Measurements from ENCODE around the gene MBD5.

Gene MBD5

DNA sequence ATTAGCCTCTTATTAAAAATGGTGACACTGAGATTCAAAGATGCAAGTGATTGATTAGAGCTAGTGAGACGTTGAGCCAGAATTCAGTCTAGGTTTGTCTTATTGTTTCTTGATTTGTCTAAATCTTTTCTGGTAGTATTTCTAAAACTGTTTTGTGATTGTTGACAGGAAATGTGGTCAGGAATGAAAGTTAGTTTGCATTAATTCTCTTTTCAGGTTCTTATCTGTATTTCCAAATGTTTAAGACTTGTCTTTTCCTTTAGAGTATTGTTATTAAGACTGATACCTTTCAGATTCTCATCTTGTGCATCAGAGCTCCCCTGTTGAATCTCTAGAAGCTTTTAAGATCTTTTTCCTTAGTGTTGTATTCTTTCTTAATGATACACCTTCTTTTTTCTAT, 89.3 kb downstream of the MBD5 start:
- no peak for DNase-seq (ENCODE audit: low read depth in 2 of 2, low spot score in 1 of 2)

DNA sequence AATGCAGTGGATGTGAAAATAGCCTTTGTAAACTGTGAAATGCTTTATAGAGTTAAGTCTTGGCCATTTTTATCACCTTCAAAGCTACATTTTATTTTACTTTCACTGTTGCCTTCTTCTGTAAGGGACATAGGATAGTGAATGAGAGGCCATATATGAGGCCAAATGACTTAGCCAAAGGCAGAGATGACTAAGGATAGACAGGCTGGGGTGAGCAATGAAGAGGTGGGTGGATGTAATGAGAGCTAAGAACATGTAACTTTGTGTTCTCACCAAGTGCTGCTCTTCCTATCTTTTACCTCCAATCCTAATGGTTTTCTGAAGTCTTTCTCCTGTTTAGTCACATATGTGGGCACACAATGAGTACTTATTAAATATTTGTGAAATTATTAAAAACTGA, 101.9 kb downstream of the MBD5 start:
- no peak for DNase-seq (ENCODE audit: low read depth in 2 of 2, low spot score in 1 of 2)

DNA sequence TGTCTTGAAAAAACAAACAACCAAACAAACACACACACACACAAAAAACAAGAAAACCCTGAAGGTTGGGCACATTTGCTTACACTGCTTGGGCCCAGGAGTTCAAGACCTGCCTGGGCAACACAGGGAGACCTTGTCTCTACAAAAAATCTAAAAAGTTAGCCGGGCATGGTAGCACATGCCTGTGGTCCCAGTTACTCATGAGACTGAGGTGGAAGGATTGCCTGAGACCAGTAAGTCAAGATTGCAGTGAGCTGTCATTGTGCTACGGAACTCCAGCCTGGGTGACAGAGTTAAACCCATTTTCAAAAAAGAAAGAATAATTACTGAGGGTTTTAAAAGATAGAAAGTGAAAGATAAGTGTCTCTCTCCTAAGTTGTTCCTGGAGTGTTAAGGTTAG, 103.4 kb downstream of the MBD5 start:
- no peak for DNase-seq (ENCODE audit: low read depth in 2 of 2, low spot score in 1 of 2)

DNA sequence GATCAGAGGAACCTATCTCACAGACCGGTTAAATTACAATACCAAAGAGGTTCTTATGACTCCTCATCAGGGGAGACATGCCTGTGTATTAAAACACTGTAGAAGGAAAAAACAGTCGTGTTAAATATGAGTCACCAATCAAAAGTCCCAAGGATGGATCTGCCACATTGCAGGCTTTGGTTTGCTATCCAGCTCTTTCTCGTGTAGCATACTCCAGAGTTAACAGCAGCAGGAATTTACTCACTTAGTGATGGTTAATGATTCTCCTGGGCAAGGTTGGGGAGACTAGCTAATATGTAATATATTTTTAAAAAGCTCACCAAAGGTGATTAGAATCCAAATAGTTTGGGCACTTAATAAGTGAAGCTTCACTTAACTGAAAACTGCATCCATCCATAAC, 109.7 kb downstream of the MBD5 start:
- DNase-seq (ENCODE audit: low read depth in 2 of 2, low spot score in 1 of 2), result no peak

DNA sequence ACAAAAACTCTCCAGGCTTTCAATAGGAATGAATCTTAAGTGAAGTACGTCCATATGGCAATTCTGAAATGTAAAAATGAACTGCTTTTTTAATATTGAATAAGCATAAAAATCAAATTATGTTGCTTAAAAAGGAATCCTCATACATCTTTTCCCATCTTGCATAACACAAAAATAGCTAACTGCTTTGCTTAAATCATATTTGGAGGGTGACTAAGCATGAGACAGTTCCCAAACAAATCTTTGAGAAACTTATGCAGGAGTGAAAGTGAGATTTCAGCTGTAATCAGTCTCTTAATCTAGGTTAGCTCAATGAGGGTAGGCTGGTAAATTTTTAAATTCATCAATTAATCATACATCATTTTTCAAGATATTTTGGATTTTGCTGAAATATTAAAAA, 111.5 kb downstream of the MBD5 start:
- no peak for DNase-seq (ENCODE audit: low read depth in 2 of 2, low spot score in 1 of 2)

DNA sequence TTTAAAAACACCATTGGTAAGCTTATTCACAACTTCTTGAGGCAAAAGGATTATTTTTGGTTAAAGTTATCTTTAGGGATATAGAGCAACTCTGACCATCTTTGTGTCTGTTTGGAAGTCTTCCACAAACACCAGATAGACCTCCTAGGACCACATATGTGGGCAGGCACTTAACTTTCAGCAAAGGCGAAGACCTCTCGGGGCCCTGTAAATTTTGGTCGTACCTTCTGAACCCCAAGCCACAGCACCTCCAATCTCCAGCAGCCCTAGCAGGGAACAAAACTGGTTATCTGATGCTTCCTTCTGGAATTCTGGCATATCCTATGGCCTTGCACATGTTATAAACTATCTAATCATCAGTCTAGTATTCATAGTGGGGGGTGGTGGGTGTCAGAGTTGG, 114.8 kb downstream of the MBD5 start:
- no peak for DNase-seq (ENCODE audit: low read depth in 2 of 2, low spot score in 1 of 2)

DNA sequence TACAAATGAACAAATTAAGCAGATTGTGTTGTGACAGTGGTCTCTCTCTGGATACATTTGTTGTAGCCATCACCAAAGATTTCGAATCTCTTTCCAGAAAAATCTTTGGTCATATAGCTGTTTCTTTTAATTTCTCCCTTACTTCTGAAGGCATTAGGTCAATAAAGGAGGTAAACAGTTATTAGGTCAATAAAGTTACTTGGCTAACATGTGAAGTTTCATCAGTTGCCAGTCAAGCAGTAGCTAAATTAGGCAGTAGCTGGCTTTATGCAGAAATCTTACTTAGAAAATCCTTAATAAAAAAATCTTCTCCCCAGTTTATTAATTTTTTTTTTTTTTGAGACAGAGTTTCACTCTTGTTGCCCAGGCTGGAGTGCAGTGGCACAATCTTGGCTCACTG, 115.5 kb downstream of the MBD5 start:
- no peak for DNase-seq (ENCODE audit: low read depth in 2 of 2, low spot score in 1 of 2)

DNA sequence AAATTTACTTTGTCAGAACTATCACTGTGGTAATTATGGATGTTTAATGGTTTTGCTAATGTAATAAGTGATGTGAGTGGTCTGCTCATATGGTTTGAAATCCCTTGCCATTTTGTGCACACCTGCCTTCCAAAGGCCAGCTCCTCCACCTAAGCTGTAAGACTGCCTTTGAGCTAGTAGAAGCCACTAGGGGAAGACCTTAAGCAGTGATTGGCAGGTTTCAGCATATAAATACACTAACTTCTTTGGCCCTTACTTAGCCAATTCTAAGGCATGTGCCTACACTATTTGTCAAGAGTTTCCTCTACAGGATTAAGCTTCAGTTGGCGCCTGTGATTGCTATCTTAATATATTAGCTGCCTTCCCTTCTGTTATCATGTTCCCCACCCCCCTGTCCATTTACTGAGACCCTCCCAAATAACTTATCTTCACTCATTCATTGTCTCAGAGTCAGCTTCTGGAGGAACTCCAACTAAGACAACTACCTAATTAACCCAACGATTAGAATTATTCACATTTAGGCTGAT, 141.1 kb downstream of the MBD5 start:
- no peak for DNase-seq (ENCODE audit: low read depth in 2 of 2, low spot score in 1 of 2)

DNA sequence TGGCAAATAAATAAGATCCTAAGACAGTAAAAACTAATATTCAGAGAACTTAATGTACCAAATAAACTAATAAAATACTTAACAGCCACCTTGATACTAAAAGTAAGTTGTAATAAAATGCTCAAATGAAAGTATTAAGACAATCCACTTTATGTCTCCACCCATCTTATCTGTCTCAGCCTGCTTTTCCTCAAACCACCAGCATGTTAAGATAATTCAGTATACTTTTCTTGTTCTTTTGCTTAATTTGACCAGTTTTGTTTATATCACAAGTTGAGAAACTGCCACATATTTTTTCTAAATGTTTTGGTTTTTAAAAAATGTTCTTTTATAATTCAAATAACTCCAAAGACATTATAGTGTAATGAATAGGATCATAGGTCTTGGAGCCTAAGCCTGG, 142.0 kb downstream of the MBD5 start:
- DNase-seq (ENCODE audit: low read depth in 2 of 2, low spot score in 1 of 2), result no peak

DNA sequence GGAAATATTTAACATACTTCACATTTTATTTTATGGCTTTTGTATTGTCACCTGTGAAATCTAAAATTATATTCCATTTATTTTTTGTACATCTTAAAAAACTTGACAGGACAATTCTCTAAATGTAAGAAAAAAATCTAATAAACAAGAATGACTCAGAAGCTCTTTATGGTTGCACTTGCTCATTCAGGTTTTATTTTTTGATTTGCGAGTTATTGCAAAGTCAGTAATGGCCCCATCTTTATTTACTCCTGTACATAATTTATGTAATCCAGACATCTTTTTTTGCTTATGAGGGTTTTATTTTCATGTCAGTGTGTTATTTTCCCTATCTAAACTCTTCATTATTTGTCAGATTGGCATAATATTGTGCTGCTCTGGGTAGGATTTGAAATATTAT, 145.1 kb downstream of the MBD5 start:
- DNase-seq (ENCODE audit: low read depth in 2 of 2, low spot score in 1 of 2), result no peak

DNA sequence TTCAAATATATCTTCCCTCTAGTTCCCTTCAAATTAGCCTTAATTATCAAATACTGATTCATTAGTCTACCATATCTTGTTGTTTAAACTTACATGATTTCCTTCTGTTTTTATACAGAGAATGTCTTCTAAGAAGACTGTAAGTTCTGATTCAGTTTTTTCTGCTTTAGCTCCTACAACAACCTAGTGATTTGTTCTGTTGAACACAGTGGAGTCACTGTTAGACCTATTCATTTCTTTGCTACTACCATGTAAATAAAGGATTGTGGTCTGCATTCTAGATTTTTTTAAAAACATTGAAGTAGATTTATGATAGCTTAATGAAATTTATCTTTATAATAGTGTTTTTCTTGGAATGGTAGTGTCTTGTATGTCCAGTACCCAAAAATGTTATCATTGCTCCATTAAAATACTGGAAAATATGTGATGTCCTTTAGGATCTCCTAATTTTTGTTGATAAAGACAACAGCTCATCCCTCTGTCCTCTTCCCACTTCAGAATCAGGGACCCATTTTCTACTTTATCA, 146.4 kb downstream of the MBD5 start:
- no peak for DNase-seq (ENCODE audit: low read depth in 2 of 2, low spot score in 1 of 2)

DNA sequence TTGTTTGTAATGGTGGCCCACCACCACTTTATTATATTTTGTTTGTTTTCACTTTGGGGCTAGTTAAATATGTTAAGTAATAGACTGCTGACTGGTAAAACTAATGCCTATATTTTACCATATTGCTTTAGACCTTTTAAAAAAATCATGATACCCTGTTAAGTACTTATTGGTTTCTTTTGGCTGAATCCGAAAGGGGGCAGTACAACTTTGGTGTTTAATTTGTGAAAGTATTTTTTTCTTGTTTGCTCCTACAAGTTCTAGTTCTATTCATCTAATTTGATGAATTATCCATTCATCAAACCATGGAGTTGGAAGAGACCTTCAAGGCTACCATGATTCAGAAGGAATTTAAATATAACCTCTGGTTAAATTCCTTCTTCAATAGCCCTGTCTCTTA, 147.0 kb downstream of the MBD5 start:
- no peak for DNase-seq (ENCODE audit: low read depth in 2 of 2, low spot score in 1 of 2)

DNA sequence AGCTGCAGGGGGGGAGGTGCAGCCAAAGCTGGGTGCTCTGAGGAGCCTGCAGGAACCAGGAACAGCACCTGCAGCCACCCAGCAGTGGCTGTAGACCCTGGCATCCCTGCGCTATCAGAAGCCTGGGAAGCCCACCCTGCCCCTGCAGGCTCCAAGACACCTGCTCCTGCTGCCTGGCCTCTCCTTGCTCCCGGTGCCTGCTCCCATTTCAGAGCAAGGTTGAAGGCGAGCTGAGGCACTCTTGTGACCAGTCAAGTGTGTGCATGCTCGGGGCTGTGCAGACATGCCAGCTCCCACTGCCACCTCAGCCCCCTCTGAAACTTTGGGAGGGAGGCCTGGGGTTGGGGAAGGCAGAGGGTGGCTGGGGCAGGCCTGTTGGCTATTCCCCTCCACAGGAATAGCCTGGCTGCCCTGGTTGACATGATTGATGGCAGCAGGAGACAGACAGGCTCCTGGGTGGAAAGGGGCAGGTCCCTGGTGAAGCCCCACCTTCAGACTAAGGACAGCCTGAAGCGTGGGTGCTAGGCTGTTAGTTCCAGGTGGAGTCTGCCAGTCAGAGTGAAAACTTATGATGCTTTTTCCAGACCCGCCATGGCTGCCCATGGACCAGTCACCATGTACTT, 151.4 kb downstream of the MBD5 start:
- no peak for DNase-seq (ENCODE audit: low read depth in 2 of 2, low spot score in 1 of 2)

DNA sequence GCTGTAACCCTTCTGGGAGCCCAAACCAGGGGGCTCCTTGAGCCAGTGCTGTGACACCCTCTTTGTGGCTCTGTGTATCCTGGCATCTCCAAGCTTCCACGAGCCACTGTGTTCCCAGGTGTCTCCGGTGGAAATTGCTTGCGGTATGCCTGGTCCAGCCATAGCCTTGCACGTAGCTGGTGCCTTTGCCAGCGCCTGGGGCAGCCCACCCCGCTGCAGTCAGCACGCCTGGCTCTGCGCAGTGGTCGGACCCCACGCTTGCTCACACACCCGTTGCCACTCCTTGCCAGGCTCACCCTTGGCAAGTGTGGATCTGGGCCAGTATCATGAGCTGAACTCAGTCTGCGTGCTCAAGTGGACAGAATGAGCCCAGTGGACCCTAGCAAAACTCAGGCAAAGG, 152.3 kb downstream of the MBD5 start:
- DNase-seq (ENCODE audit: low read depth in 2 of 2, low spot score in 1 of 2), result no peak

DNA sequence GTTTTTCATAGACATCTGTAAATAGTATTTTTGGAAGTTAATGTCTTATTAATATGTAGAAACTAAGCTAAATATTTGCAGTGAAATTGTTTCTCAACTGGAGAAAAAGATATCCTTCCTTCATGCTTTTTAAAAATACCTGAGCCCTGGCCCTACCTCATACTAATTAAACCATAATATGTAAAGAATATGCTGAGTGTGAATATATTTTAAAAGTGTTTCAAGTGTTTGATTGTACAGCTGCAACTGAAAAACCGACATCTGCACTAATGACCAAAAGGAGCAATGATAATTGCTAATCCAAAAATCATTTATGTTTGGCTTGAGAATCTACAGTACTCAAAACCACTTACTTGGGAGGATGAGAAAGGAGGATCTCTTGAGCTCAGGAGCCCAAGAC, 156.7 kb downstream of the MBD5 start:
- no peak for DNase-seq (ENCODE audit: low read depth in 2 of 2, low spot score in 1 of 2)

DNA sequence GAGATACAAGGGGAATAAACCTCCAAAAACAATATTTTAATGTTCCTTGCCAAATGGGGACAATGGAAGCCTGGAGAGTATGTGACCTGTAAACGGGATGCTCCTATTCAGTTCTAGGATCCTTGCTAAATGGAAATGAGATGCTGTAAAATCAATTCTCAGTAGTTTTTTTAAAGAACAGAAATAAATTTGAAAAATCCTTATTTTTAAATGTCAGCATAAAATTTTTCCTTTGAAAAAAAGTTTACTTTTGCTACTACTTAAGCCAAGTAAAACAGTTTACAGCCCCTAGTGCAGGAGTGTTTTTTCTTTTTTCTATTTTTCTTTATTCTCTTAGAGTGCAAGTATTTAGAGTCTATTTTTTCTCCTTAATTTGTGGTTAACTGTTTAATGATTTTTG, 158.8 kb downstream of the MBD5 start:
- DNase-seq (ENCODE audit: low read depth in 2 of 2, low spot score in 1 of 2), result no peak

DNA sequence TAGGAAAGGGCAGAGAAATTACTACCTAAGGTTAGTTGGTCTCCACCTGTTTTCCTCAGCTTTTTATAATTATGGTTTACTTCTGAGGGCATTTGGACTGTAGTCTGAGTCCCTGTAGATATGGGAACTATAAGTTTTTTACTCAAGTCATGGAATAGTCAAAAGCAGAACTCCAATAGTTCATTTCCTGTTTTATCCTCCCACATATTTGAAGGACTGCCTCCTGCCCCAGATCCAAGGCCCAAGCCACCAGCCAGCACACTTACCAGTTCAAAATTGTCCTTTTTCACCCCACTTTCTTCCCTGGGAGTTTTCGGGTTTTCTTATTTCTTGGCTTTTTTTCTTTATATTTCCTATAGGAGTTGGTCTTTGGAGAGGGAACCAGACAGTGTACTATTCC, 164.1 kb downstream of the MBD5 start:
- DNase-seq (ENCODE audit: low read depth in 2 of 2, low spot score in 1 of 2), result no peak

DNA sequence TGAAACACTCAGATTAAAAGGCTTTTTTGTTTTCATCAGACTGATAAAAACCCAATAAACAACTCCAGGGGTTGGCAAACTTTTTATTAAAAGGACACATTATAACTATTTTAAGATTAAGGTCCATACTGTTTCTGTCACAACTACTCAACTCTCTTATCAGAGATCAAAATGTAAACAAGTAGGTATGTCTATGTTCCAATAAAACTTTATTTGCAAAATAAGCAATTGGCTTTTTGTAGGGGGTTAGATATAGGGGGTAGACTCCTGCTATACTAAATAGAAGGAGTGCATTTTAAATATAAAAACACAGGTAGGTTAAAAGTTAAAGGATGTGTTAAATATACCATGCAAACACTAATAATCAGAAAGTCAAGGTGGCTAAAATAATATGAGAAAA, 174.0 kb downstream of the MBD5 start:
- no peak for DNase-seq (ENCODE audit: low read depth in 2 of 2, low spot score in 1 of 2)

DNA sequence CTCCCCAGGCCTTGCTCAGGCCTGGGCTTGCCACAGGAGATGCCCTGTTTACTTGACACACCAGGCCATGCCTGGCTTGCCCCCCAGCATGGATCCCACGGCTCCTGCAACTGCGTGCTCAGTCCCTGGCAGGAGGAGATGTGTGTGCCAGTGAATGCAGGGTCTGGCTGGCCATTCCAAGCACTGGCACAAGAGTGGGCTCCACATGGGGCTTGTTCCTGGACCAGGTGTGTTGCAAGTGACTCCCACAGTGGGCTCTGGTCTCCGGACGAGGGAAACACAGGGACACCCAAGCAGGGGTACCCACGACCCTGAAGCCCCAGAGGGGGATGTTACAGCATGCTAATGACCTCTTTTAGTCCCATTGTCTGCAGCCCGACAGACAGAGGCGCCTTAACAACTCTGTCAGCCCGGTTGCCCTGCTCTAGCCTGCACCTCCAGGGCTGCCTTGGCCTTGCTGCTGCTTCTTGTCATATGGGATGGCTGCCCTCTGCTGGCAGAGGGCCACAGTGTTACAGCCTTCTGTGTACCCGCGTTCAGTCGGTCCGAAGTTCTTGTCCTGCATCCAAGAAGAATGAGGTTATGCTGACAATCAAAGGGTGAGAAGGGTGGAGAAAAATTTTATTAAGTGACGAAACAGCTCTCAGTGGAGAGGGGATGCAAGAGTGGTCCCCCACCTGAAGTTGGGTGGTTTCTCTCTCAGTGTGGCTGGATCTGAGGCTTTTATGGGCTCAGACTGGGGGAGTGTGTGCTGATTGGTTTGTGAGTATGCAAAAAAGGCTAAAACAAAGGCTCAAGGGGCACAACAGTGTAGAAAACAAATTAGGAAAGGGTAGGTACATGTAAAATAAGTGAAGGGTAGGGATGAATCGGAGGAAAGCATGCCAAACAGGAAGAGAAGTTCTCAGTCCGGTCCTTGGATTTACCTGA, 180.4 kb downstream of the MBD5 start:
- DNase-seq (ENCODE audit: low read depth in 2 of 2, low spot score in 1 of 2), result peak in 1 of 2 donors; percentile 6

DNA sequence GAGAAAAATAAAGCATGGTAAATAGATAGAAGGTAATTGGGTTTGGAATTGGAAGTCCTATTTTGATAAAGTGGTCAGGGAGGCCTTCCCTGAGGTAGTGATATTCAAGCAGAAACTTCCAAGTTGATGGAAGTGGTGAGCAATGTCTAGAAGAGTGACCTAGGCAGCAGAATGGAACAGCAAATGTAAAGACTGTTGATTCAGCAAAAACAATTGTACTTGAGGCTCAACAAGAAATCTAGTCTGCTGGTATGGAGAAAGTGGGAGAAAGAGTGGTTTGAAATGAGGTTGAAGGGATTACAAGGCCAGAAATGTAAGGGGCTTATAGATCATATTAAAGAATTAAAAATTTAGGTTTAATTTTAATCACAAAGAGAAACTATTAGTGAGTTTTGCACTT, 181.3 kb downstream of the MBD5 start:
- no peak for DNase-seq (ENCODE audit: low read depth in 2 of 2, low spot score in 1 of 2)

DNA sequence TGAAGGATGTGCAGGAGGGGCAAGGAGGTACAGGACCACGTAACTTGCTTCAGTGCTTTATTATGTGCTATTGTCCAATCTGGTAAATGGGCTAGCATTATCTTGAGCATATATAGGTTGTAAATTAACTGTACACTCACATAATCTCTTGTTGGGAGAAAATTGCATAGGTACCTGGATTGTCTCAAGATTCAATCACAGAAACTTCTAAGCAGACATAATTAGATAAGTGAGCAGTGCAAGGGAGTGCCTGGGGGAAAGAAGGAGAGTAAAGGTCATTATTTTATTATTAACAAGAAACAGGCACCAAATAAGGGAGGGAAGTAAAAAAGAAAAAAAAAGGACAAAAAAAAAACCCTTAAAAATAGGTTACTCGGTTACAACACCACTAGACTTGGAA, 186.2 kb downstream of the MBD5 start:
- no peak for DNase-seq (ENCODE audit: low read depth in 2 of 2, low spot score in 1 of 2)

DNA sequence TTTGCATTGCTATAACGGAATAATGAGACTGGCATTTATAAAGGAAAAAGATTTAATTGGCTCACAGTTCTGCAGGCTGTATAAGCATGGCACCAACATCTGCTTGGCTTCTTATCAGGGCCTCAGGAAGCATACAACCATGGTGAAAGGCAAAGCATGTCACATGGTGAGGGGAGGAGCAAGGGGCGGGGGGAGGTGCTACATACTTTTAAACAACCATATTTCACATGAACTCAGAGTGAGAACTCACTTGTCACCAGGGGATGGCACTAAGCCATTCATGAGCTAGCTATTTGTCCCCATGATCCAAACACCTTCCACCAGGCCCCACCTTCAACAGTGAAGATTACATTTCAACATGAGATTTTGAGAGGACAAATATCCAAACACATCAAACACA, 188.7 kb downstream of the MBD5 start:
- no peak for DNase-seq (ENCODE audit: low read depth in 2 of 2, low spot score in 1 of 2)
